HG03039 (cell line): ENCODE measurements around the gene USP2.
"Not testable (repeated sequence)": the region's sequence is repeated elsewhere in the genome, so short reads cannot be mapped to it uniquely, and the experiment has no call there.

ENCODE experiments used
- ATAC-seq: cut with Tn5 transposase; IDR thresholded peaks from one replicate; pipeline ENCODE4 v1.9.1; 2021; ENCODE audit warnings: mild to moderate bottlenecking, moderate library complexity; ENCODE audit not compliant: unreplicated experiment

USP2 gene

GRCh38 chr11:119414734-119415133 is 33.2 kb upstream of the USP2 start:
- ATAC-seq, result no peak

GRCh38 chr11:119414321-119414720 is 32.8 kb upstream of the USP2 start:
- ATAC-seq, result no peak

GRCh38 chr11:119412072-119412471 is 30.6 kb upstream of the USP2 start:
- no peak for ATAC-seq

- ATAC-seq, result no peak
Observed at GRCh38 chr11:119410501-119410900, 29.0 kb upstream of the USP2 start.

- ATAC-seq, result no peak
Observed at GRCh38 chr11:119409731-119410130, 28.2 kb upstream of the USP2 start.

GRCh38 chr11:119406005-119406404 is 24.5 kb upstream of the USP2 start:
- no peak for ATAC-seq

GRCh38 chr11:119405448-119405847 is 24.0 kb upstream of the USP2 start:
- ATAC-seq, result not testable (repeated sequence)

- ATAC-seq, result no peak
Observed at GRCh38 chr11:119404872-119405271, 23.4 kb upstream of the USP2 start.

- no peak for ATAC-seq
Observed at GRCh38 chr11:119403021-119403420, 21.5 kb upstream of the USP2 start.

- ATAC-seq, result no peak
Observed at GRCh38 chr11:119402470-119402869, 21.0 kb upstream of the USP2 start.

- ATAC-seq, result no peak
Observed at GRCh38 chr11:119400860-119401259, 19.4 kb upstream of the USP2 start.

- ATAC-seq, result no peak
Observed at GRCh38 chr11:119397740-119398139, 16.2 kb upstream of the USP2 start.

GRCh38 chr11:119396835-119397234 is 15.3 kb upstream of the USP2 start:
- ATAC-seq, result no peak

GRCh38 chr11:119391275-119391674 is 9.8 kb upstream of the USP2 start:
- no peak for ATAC-seq

GRCh38 chr11:119389611-119390254 is 8.2 kb upstream of the USP2 start:
- no peak for ATAC-seq

- ATAC-seq, result no peak
Observed at GRCh38 chr11:119388103-119388502, 6.6 kb upstream of the USP2 start.

- no peak for ATAC-seq
Observed at GRCh38 chr11:119384332-119384731, 2.8 kb upstream of the USP2 start.

GRCh38 chr11:119382513-119382912 is 1.0 kb upstream of the USP2 start:
- not testable (repeated sequence) for ATAC-seq

GRCh38 chr11:119382101-119382500 is 611 bp upstream of the USP2 start:
- ATAC-seq, result no peak

- no peak for ATAC-seq
Observed at GRCh38 chr11:119380827-119381180, 686 bp downstream of the USP2 start.

GRCh38 chr11:119380160-119380826 is 1.2 kb downstream of the USP2 start:
- ATAC-seq, result no peak

- ATAC-seq, result no peak
Observed at GRCh38 chr11:119378851-119379465, 2.5 kb downstream of the USP2 start.
